ENCODE measurements around the gene CYP26A1.

The CYP26A1 gene

DNA sequence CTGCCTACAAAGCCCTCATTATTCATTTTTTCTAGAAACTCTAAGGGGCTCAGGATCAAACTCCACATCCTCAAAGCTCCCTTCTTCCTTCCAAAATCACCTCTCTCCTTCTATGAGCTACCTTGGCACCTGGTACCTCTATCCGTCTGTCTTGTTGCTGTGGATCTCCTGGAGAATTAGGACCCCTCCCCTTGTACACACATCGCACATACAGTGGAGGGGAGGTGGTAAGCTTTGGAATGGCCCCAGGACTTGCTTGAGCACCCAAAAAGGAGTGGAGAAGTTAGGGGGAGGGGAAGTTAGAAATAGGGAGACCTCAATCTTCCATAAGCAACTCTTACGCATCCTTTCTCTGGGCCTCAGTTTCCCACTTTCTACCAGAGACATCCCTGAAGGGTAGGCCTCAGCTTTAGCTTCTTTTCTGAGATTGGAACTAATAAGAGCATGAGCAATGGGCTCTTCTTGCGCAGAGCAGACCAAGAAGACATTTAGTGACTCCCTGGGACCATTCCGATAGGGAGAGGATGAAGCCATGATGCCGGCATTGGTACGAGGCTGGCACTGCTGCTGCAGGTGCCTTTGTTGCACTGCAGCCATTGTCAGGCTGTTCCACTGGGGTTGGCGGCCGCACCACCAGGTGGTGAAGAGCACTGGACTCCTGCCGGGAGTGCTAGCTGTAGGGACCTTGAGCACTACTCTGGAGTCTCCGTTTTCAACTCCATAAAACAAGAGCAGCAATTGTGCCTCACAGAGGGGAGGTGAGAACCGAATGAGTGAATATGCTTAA is 8.6 kb upstream of the CYP26A1 start:
- DNase-seq (ENCODE audit: low spot score): no peak

DNA sequence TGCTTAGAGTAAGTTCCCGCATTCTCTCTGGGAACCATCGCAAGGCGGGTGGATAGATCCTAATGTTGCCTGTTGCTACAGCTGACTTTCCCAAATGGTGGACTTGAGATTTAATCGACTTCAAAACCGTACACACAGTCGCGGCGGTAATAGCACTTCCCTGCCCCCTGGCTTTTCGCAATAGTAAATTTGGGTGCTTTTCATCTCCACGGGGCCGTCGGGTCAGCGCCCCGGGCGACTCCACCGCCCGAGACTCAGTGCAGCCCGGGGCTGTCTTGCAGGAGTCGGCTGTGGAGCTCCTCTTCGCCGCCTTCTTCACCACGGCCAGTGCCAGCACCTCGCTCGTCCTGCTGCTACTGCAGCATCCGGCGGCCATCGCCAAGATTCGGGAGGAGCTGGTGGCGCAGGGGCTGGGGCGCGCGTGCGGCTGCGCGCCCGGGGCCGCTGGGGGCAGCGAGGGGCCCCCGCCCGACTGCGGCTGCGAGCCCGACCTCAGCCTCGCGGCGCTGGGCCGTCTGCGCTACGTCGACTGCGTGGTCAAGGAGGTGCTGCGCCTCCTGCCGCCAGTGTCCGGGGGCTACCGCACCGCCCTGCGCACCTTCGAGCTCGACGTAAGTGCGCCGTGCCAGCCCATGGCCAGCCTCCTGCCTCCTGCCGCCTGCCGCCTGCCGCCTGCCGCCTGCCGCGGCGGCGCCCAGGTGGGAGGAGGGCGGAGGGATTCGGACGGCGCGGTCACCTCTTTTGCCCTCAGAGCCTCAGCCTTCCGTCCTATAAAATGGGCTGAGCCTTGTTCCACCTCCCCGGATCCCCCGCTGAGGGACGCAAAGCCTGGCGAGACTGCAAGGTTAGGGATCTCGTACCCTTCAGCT is 7.8 kb upstream of the CYP26A1 start:
- DNase-seq (ENCODE audit: low spot score): no peak

DNA sequence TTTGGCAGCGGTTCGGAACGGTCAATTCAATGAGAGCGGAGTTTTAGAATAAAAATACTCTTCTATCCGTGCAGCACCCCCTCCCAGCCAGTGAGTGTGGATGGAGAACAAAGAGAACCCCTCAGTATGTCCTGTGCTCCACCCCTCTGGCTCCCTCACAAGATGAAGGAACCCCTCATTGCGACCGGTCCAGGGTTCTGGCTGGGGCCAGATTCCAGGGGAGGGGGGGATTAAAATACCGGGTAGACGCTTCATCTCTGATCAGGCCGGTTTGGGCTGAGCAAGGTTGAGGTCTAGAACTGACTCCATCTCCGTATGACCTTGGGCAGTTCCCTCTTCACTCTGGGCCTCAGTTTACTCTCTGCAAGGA is 7.2 kb upstream of the CYP26A1 start:
- DNase-seq (ENCODE audit: low spot score): no peak

DNA sequence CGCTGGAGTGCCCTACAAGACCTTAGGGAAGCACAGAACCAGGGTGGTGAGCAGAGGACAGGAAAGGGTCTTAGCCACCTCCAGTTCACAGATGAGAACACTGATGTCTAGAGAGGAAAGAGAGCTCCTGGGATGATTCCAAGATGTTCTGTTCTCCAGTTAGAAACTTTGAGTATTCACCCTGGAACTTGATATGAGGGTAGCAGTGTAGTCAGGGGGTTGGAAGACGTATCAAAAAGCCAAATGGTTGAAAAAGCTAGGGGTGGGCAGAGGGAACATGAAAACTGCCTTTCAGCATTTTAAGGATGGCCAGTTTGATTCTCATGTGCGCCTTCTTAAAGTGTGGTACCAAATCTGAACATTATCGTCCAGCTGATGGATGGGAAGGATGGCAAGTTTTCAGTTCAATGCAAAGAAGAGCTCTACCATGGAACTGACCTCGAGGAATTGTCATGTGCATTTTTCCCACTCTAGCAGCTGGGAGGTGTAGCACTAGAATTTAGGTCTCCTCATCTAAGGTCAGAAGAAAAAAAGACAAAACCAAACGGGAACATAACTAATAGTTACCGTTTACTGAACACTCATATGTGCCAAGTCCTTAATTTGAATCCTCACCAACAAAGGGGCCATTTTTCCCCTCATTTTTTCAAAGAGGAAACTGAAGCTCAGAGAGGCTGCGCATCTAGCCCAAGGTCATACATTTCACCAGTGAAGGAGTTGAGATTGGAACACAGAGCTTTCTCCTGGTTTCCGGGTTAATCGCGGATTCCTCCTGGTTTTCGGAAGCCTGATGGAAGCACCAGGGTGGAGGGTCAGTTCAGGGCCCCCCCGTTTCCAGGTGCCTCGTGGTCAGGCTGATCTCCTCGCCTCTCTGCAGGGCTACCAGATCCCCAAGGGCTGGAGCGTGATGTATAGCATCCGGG is 6.0 kb upstream of the CYP26A1 start:
- peak; percentile 43 for DNase-seq (ENCODE audit: low spot score)

DNA sequence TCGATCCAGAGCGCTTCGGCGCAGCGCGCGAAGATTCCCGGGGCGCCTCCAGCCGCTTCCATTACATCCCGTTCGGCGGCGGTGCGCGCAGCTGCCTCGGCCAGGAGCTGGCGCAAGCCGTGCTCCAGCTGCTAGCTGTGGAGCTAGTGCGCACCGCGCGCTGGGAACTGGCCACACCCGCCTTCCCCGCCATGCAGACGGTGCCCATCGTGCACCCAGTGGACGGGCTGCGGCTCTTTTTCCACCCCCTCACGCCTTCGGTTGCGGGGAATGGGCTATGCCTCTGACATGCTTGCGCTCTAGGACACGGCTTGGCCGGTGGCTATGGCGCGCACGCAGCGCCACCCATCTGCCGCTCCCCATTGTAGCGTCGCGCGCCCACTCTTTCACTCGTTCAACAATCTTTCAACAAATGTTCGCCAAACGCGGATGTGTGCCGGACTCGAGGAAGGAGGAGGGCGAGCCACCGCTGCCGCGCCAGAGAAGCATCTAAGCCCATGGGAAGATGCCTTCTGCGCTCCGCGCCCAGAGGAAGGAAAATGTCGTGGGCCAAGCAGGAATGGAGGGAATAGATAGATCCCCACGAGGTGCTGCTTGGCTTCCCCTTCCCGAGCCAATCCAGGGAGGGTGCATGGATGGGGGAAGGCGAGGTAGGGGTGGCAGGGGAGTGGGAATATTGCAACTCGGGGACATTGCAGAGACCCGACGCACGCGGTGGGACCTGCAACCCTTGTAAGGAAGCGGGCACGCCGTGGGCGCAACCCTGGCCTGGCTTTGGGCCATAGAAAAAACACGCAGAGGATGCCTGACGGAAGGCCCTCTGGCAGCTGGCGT is 5.1 kb upstream of the CYP26A1 start:
- DNase-seq (ENCODE audit: low spot score): peak; percentile 80

DNA sequence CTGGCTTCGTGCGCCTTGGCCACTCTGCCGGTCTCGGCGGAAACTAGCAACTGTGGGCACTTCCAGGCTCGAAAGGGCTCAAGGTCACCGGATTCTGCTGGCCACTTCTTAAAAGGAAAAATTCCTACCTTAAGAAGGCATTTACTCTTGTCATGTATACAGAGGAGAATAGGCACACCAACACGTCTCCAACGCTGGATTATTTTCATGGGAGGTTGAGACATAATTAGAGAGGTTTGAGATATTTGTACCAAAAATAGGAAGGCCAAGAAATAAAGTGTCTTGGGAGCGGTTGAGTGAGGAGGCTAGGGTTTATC is 4.5 kb upstream of the CYP26A1 start:
- DNase-seq (ENCODE audit: low spot score): no peak

DNA sequence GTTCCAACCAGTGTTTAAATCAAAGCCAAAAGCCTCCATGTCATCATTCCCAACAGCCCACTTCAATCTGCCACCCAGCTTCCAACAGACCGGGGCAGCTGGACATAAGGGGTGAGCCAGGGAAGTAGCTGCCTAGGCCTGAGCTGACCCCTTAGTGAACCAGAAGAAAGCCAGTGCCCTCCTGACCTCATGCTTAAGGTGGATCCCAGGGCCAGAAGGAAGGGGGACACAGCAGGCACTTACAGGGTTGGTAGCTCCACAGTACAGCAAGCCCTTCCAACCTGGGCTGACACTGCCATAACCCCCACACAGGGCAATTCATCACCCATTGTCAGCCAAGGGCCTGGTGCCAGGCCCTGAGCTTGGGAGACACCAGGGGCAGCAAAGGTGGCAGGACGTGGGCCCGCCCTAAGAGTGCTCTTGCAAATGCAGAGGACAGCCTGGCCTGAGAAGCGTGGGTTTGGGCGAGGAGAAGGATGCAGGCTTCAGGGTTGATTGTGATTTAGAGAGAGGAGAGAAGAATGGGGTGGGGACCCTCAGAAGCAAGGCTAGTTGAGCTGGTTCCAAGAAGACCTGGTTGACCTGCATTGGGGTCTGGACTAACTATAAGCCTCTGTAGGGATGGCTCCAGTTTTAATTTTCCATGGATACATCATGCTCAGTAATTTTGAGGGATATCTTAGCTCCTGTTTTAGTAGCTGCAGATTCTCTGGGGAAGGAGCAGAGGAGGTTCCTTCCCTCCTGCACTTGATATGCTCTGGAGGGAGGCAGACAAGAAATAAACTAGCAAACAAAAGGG is 3.1 kb upstream of the CYP26A1 start:
- DNase-seq (ENCODE audit: low spot score): no peak

DNA sequence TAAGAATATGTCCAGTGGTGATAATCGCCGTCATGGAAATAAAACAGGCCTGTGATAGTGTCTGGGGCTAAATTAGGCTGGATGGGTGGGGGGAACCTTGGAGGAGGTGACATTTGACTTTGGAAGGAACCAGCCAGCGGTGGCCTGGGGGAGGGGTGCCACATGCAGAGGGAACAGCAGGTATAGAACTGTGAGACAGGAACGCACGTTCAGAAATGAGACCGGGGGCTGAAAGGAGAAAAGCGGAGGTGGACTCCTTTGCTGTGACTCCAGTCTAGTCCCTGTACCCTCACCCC is 2.6 kb upstream of the CYP26A1 start:
- no peak for DNase-seq (ENCODE audit: low spot score)

DNA sequence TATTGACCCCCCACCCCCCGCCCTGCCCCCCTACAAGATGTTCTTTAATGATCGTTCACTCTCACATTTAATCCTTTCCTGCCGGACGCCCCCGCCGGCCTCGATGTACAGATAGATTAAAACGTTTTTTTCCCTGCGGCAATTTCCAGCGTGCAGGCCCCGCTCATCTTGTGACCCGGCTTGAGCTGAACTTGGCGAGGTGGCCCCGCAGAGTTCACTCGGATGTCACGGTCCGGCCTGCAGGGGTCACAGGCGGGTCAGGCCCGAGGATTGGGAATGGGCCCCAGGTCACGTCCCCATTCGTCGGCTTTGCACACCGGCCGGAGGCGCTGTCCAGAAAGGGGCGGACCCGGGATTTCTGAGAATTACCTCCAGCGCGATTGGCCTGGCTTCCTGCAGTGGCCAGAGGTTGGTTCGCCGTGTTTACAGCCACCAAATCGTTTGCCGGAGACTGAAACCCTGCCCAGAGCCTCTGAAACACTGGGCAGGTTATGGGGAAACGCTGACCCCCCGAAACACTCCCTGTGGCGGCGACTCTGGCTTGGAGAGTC is 1.9 kb upstream of the CYP26A1 start:
- DNase-seq (ENCODE audit: low spot score): peak; percentile 98

DNA sequence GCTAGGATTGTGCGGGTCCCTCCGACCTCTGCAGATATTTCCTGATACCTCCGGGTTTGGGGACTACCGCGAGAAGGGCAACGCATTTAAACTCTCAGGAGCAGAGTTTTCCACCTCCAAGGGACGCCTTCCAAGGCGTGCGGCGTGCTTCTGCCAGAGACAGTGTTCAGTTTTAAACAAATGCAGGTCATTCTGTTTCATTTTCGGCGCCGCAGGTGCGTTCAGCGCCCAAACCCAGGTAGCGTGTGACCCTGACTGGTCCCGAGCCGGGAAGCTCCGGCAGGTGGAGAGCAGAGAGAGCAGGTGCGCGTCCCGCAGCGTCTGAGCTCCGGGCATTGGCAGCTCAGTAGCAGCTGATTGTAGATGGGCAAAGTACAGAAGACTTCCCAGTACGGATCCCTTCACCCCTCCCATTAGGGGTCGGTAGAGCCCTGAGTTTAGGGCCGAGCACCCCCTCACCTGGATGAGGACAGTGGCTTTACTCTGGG is 1.4 kb upstream of the CYP26A1 start:
- DNase-seq (ENCODE audit: low spot score): peak; percentile 58

DNA sequence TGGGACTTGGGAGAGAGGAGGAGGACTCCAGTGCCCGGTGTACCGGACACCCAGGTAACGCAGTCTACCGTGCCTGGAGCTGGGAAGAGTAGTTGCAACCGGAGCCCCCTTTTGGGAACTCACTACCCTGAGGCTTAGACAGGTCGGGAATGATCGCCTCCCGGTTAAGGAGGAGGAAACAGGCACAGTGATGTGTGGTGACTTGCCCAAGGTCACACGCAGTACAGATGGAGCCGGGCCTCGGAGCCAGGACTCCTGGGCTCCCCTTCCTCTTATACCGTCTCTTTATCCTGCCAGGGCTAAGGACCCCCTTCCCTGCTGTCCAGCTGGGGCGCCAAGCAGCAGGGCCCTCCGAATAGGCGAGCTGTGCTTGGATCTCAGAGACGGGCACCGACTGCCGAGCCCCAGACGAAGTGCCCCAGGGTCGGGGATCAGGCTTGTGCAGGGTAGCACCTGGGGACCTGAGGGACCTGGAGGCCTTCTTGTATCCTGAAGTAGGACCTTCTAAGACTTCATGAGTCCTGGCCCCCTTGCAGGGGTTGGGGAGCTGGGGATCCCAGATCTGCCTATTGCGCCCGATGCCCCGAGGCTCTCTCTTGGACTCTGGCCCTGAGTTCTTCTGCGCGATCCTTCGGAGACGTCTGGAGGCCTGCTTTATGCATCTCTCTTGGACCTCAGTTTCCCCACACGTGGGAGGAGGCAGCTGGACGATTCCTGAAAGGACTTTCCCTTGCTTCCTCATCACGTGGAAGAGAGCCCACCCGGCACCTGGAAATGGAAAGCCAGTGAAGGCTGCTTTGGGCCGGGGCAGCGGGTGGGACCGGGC is 767 bp upstream of the CYP26A1 start:
- peak; percentile 59 for DNase-seq (ENCODE audit: low spot score)

DNA sequence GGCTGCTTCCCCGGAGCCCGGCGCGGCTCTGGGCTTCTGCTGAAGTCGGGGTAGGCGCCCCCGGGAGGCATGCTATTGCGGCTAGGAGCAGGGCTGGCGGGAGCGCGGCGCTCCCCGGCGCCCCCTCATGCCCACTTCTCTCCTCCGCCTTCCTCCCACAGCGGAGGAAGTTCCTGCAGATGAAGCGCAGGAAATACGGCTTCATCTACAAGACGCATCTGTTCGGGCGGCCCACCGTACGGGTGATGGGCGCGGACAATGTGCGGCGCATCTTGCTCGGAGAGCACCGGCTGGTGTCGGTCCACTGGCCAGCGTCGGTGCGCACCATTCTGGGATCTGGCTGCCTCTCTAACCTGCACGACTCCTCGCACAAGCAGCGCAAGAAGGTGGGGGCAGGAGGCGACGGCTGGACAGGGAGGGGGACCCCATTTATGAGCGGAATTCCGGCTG is 479 bp downstream of the CYP26A1 start:
- DNase-seq (ENCODE audit: low spot score): peak; percentile 77

DNA sequence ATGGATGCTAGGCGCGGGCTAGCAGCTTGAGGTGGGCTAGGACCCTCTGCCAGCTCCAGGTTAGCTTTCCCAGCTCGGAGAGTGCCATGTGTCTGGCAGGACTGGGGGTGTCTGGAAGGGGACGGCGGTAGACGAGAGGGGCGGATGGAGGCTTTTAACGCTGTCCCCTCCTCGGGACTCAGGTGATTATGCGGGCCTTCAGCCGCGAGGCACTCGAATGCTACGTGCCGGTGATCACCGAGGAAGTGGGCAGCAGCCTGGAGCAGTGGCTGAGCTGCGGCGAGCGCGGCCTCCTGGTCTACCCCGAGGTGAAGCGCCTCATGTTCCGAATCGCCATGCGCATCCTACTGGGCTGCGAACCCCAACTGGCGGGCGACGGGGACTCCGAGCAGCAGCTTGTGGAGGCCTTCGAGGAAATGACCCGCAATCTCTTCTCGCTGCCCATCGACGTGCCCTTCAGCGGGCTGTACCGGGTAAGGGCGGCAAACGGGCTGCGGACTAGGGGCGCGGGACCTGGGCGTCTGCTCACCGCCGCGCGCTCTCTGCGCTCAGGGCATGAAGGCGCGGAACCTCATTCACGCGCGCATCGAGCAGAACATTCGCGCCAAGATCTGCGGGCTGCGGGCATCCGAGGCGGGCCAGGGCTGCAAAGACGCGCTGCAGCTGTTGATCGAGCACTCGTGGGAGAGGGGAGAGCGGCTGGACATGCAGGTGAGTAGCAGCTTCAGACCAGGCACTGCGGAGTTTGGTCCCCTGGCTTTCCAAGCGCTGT is 1.1 kb downstream of the CYP26A1 start:
- DNase-seq (ENCODE audit: low spot score): no peak

DNA sequence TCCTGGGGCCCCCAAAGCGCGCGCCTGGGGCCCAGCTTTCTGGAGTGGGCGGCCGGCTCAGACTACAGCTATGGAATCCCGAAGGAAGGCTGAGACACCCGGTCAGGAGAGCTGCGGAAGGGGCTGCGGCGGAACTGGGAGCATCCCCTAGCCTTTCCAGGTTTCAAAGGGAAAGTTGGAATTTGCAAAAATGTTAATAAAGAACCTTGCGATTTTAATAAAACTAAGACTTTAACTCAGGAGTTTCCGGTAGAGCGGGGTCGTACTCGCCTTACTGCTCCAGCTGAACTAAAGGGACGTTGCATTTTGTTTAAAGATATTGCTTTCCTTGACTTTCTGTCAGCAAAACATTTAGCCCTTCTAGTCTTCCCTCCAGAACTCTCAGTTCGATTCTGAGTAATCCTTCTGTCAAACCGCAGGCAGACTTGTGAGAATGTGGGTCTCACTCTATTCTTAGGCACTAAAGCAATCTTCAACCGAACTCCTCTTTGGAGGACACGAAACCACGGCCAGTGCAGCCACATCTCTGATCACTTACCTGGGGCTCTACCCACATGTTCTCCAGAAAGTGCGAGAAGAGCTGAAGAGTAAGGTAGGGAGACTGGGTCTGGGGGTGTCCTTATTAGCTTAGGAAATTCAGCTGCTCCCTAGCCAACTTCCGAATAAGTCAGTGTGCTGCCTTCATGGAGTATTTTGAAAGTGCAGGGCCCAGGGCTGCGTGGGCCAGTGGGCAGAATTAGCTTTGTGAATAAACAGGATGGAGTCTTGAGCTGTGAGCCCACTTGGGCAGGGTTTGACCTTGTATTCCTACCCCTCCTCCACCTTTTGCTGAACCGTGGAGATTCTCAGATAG is 1.9 kb downstream of the CYP26A1 start:
- no peak for DNase-seq (ENCODE audit: low spot score)

DNA sequence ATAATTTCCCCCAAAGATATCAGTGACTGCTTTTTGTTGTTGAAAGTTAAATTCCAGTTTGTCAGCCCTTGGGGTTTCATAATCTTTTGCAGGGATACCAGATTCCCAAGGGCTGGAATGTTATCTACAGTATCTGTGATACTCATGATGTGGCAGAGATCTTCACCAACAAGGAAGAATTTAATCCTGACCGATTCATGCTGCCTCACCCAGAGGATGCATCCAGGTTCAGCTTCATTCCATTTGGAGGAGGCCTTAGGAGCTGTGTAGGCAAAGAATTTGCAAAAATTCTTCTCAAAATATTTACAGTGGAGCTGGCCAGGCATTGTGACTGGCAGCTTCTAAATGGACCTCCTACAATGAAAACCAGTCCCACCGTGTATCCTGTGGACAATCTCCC is 3.2 kb downstream of the CYP26A1 start:
- no peak for DNase-seq (ENCODE audit: low spot score)

DNA sequence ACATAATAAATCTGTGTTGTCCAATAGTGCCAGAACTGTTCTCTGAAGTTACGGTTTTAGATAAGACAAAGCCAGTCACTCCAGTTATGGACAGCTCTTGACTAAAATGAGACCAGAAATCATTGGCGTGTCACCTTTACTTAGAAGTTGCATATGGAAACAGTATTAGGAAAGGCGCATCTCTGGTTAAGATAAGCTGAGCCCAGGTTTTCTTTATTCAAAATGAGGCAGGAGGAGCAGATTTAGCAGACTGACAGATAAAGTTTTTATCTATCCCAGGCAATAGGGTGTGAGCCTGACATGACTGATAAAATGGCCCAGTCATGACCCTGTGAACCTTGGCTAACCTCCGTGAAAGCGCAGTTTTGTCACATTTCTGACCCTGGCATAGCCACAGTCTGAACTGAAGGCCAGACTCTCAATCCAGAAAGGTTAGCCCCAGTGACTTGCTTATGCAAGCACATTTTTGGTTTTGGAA is 4.2 kb downstream of the CYP26A1 start:
- DNase-seq (ENCODE audit: low spot score): peak; percentile 81

DNA sequence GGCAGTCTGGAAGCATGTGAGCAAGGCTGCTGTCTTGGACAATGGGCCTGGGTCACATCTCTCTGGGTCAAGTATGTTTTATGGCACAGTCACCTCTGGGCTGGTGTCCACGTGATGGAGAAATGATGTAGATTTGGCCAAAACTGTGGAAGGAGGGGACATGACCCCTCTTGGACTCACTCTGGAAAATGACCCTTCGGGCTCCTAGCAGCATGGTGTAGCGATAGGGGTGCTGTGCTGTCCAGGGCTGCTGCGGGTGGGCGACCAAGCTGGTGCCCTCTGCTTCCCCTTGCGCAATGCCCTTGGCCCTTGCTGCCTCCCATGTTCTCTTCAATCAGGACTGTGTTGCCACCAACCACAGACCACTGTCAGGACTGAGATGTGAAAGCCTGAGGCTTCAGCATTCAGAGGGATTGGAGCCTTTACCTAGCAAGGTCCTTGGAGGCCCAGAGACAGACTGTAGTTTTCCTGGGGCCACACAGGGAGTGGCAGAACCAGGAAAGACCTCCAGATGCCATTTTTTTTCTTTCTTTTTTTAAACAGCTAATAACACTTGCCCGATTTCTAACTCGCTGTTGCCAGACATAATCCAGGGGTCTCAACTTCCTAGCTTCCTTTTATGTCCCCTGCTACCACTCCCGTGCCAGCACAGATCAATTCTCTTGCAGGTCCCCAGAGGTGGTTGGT is 6.1 kb downstream of the CYP26A1 start:
- DNase-seq (ENCODE audit: low spot score): no peak

Measured in HuH-7.5 (cell line).